ENCODE data around the gene SLC11A2. TPM values are rescaled to one million over a fixed set of nuclear protein-coding genes. Genes with fewer than 3 reads are reported as not detected.

The SLC11A2 gene
- total RNA-seq, 2 experiments from 2014 or later: 40.9 to 44.0 TPM

- Mint-ChIP-seq H3K27me3 (no peaks in the 10 kb centered on the region), H3K27ac (no peak overlapping the region), H3K9me3 (no peaks in the 10 kb centered on the region), H3K4me1 (peaks cover 2% of the 10 kb centered on the region), H3K4me3 (no peak overlapping the region), H3K36me3 (peaks cover 26% of the 10 kb centered on the region)
- no peak for DNase-seq
- POLR2A ChIA-PET: no interaction called here
- ATAC-seq (ENCODE audit: low read depth): no peak
Observed at GRCh38 chr12:51001799-51002198, 24.4 kb downstream of the SLC11A2 start.

- Mint-ChIP-seq H3K27me3 (no peaks in the 10 kb centered on the region), H3K4me1 (peaks cover 2% of the 10 kb centered on the region), H3K4me3 (no peak overlapping the region), H3K36me3 (peaks cover 27% of the 10 kb centered on the region), H3K27ac (no peak overlapping the region), H3K9me3 (no peaks in the 10 kb centered on the region)
- ATAC-seq (ENCODE audit: low read depth) (no peak), DNase-seq (no peak)
- POLR2A ChIA-PET: interaction anchor here (0.7 kb wide), 1 partner anchor 30 kb away, joined by 3 read pairs; no protein-coding TSS in a partner anchor
Observed at GRCh38 chr12:51000245-51000644, 25.9 kb downstream of the SLC11A2 start.

- Mint-ChIP-seq H3K4me3 (no peak overlapping the region), H3K36me3 (peaks cover 32% of the 10 kb centered on the region), H3K27ac (no peak overlapping the region), H3K27me3 (no peaks in the 10 kb centered on the region), H3K4me1 (no peaks in the 10 kb centered on the region), H3K9me3 (no peaks in the 10 kb centered on the region)
- no peak for ATAC-seq (ENCODE audit: low read depth)
- no peak for DNase-seq
- POLR2A ChIA-PET: interaction anchor here (0.6 kb wide), 1 partner anchor 9 kb away, joined by 3 read pairs; no protein-coding TSS in a partner anchor
Observed at GRCh38 chr12:50999093-50999492, 27.1 kb downstream of the SLC11A2 start.

GRCh38 chr12:50992819-50993218 lies 33.4 kb downstream of the SLC11A2 start:
- Mint-ChIP-seq H3K4me3 (no peak overlapping the region), H3K27me3 (no peaks in the 10 kb centered on the region), H3K9me3 (no peaks in the 10 kb centered on the region), H3K4me1 (peaks cover 5% of the 10 kb centered on the region), H3K36me3 (peaks cover 31% of the 10 kb centered on the region), H3K27ac (no peak overlapping the region)
- DNase-seq: no peak
- ATAC-seq (ENCODE audit: low read depth): no peak
- POLR2A ChIA-PET: interaction anchor here (0.6 kb wide), 2 partner anchors 225 to 835 kb away, joined by 3 to 4 read pairs; no protein-coding TSS in a partner anchor

GRCh38 chr12:50991291-50991690 lies 34.9 kb downstream of the SLC11A2 start:
- H3K4me3 Mint-ChIP-seq: no peak overlapping the region
- no peak for ATAC-seq (ENCODE audit: low read depth)
- no peak overlapping the region for H3K27ac Mint-ChIP-seq
- DNase-seq: no peak
- H3K36me3 Mint-ChIP-seq: peaks cover 32% of the 10 kb centered on the region
- POLR2A ChIA-PET: no interaction called here
- H3K4me1 Mint-ChIP-seq: peaks cover 6% of the 10 kb centered on the region
- no peaks in the 10 kb centered on the region for H3K27me3 Mint-ChIP-seq
- H3K9me3 Mint-ChIP-seq: no peaks in the 10 kb centered on the region

- Mint-ChIP-seq H3K4me3 (no peak overlapping the region), H3K27ac (no peak overlapping the region), H3K27me3 (no peaks in the 10 kb centered on the region), H3K36me3 (peaks cover 32% of the 10 kb centered on the region), H3K9me3 (no peaks in the 10 kb centered on the region), H3K4me1 (peaks cover 6% of the 10 kb centered on the region)
- DNase-seq: no peak
- POLR2A ChIA-PET: no interaction called here
- no peak for ATAC-seq (ENCODE audit: low read depth)
Observed at GRCh38 chr12:50990791-50991190, 35.4 kb downstream of the SLC11A2 start.

- H3K27me3 Mint-ChIP-seq: no peaks in the 10 kb centered on the region
- no peak for ATAC-seq (ENCODE audit: low read depth)
- no peak for DNase-seq
- no peak overlapping the region for H3K4me3 Mint-ChIP-seq
- H3K4me1 Mint-ChIP-seq: peaks cover 6% of the 10 kb centered on the region
- POLR2A ChIA-PET: no interaction called here
- H3K9me3 Mint-ChIP-seq: no peaks in the 10 kb centered on the region
- H3K27ac Mint-ChIP-seq: no peak overlapping the region
- H3K36me3 Mint-ChIP-seq: peaks cover 27% of the 10 kb centered on the region
Observed at GRCh38 chr12:50990147-50990727, 35.9 kb downstream of the SLC11A2 start.

GRCh38 chr12:50988871-50989270 lies 37.3 kb downstream of the SLC11A2 start:
- Mint-ChIP-seq H3K27ac (no peak overlapping the region), H3K9me3 (no peaks in the 10 kb centered on the region), H3K36me3 (peaks cover 20% of the 10 kb centered on the region), H3K4me3 (no peak overlapping the region), H3K4me1 (peaks cover 6% of the 10 kb centered on the region), H3K27me3 (no peaks in the 10 kb centered on the region)
- DNase-seq: no peak
- no peak for ATAC-seq (ENCODE audit: low read depth)
- POLR2A ChIA-PET: no interaction called here

GRCh38 chr12:50988051-50988450 lies 38.1 kb downstream of the SLC11A2 start:
- Mint-ChIP-seq H3K27me3 (no peaks in the 10 kb centered on the region), H3K27ac (no peak overlapping the region), H3K4me3 (no peak overlapping the region), H3K4me1 (peaks cover 6% of the 10 kb centered on the region), H3K9me3 (no peaks in the 10 kb centered on the region), H3K36me3 (peaks cover 19% of the 10 kb centered on the region)
- DNase-seq (no peak), ATAC-seq (ENCODE audit: low read depth) (no peak)
- POLR2A ChIA-PET: interaction anchor here (1.7 kb wide), 2 partner anchors 163 to 223 kb away, joined by 8 to 11 read pairs; partner anchors contain the start of gene ATF1

- H3K27ac Mint-ChIP-seq: no peak overlapping the region
- DNase-seq: no peak
- H3K36me3 Mint-ChIP-seq: peaks cover 18% of the 10 kb centered on the region
Observed at GRCh38 chr12:50986966-50987737, 39.0 kb downstream of the SLC11A2 start.

GRCh38 chr12:50985322-50985721 lies 40.9 kb downstream of the SLC11A2 start:
- H3K9me3 Mint-ChIP-seq: no peaks in the 10 kb centered on the region
- DNase-seq (no peak), ATAC-seq (ENCODE audit: low read depth) (no peak)
- no peak overlapping the region for H3K4me3 Mint-ChIP-seq
- peaks cover 2% of the 10 kb centered on the region for H3K4me1 Mint-ChIP-seq
- H3K27ac Mint-ChIP-seq: no peak overlapping the region
- peaks cover 9% of the 10 kb centered on the region for H3K36me3 Mint-ChIP-seq
- POLR2A ChIA-PET: interaction anchor here (0.6 kb wide), 1 partner anchor 26 kb away, joined by 3 read pairs; no protein-coding TSS in a partner anchor
- H3K27me3 Mint-ChIP-seq: no peaks in the 10 kb centered on the region

More at GRCh38 chr12:50986966-50987737, 39.0 kb downstream of the SLC11A2 start:
- Mint-ChIP-seq H3K4me1 (peaks cover 6% of the 10 kb centered on the region), H3K4me3 (no peak overlapping the region), H3K9me3 (no peaks in the 10 kb centered on the region), H3K27me3 (no peaks in the 10 kb centered on the region)
- POLR2A ChIA-PET: interaction anchor here (0.8 to 1.7 kb wide), 3 partner anchors 70 to 222 kb away, joined by 4 to 11 read pairs (median 8); partner anchors contain the start of gene ATF1
- peak; percentile 86 for ATAC-seq (ENCODE audit: low read depth)

- POLR2A ChIA-PET: no interaction called here
- no peaks in the 10 kb centered on the region for H3K27me3 Mint-ChIP-seq
- peaks cover 8% of the 10 kb centered on the region for H3K36me3 Mint-ChIP-seq
- H3K4me1 Mint-ChIP-seq: peaks cover 3% of the 10 kb centered on the region
- H3K4me3 Mint-ChIP-seq: no peak overlapping the region
- H3K27ac Mint-ChIP-seq: no peak overlapping the region
- ATAC-seq (ENCODE audit: low read depth): no peak
- no peak for DNase-seq
- H3K9me3 Mint-ChIP-seq: no peaks in the 10 kb centered on the region
Observed at GRCh38 chr12:50984586-50985298, 41.4 kb downstream of the SLC11A2 start.
